Hepatocyte (in vitro differentiated cells): ENCODE data around the gene SOX14. TPM values are rescaled to one million over a fixed set of nuclear protein-coding genes. Genes with fewer than 3 reads are reported as not detected.

Experiments
- DNase-seq: peaks from one replicate; pipeline ENCODE4 v3.0.0-alpha.2; 2016; ENCODE audit warnings: low spot score
- H2AFZ ChIP-seq: fragments of 200-600 bp; sonication (generic); 2 replicates; pipeline ENCODE4 v1.6.0; 2016; ENCODE audit warnings: antibody characterized with exemption, mild to moderate bottlenecking
- H3K27ac ChIP-seq: fragments of 200-600 bp; sonication (generic); 2 replicates; pipeline ENCODE4 v1.5.1; 2016; ENCODE audit warnings: mild to moderate bottlenecking
- H3K27me3 ChIP-seq: fragments of 200-600 bp; sonication (generic); 2 replicates; pipeline ENCODE4 v1.6.1; 2016
- H3K36me3 ChIP-seq: fragments of 200-600 bp; sonication (generic); replicated peaks from 2 replicates; pipeline ENCODE4 v1.5.1; 2016; ENCODE audit warnings: low read depth; ENCODE audit not compliant: insufficient read depth
- H3K4me1 ChIP-seq: fragments of 200-600 bp; sonication (generic); 2 replicates; pipeline ENCODE4 v1.5.1; 2016; ENCODE audit warnings: mild to moderate bottlenecking, moderate library complexity; ENCODE audit not compliant: insufficient read depth
- H3K4me2 ChIP-seq: fragments of 200-600 bp; sonication (generic); 2 replicates; pipeline ENCODE4 v1.6.0; 2016
- H3K4me3 ChIP-seq: fragments of 200-600 bp; sonication (generic); 2 replicates; pipeline ENCODE4 v1.5.1; 2016; ENCODE audit warnings: mild to moderate bottlenecking
- H3K79me2 ChIP-seq: fragments of 200-600 bp; sonication (generic); 2 replicates; pipeline ENCODE4 v1.6.0; 2017; ENCODE audit warnings: mild to moderate bottlenecking
- H3K9me2 ChIP-seq: fragments of 200-600 bp; sonication (generic); replicated peaks from 2 replicates; pipeline ENCODE4 v1.6.0; 2017; ENCODE audit warnings: mild to moderate bottlenecking; ENCODE audit not compliant: insufficient read depth
- H3K9me3 ChIP-seq: fragments of 200-600 bp; sonication (generic); 2 replicates; pipeline ENCODE4 v1.5.1; 2016; ENCODE audit warnings: low read depth, mild to moderate bottlenecking
- H4K20me1 ChIP-seq: fragments of 200-600 bp; sonication (generic); 2 replicates; pipeline ENCODE4 v1.6.0; 2016; ENCODE audit warnings: mild to moderate bottlenecking; ENCODE audit not compliant: insufficient read depth, poor library complexity, severe bottlenecking
- CTCF ChIP-seq: fragments of 200-600 bp; sonication (generic); IDR thresholded peaks from 2 replicates; pipeline ENCODE4 v1.5.1; 2016; ENCODE audit warnings: antibody characterized with exemption, mild to moderate bottlenecking; ENCODE audit not compliant: poor library complexity
- EZH2 ChIP-seq: fragments of 200-600 bp; sonication (generic); IDR thresholded peaks from 2 replicates; pipeline ENCODE4 v1.6.1; 2016; ENCODE audit warnings: antibody characterized with exemption, mild to moderate bottlenecking, borderline replicate concordance
- EZH2phosphoT487 ChIP-seq: fragments of 200-600 bp; sonication (generic); IDR thresholded peaks from one replicate; pipeline ENCODE4 v1.6.1; 2018; ENCODE audit warnings: antibody characterized with exemption, mild to moderate bottlenecking, low read depth, moderate library complexity; ENCODE audit not compliant: unreplicated experiment, severe bottlenecking
- WGBS: methylation state at CpG from one replicate; pipeline ENCODE4 v1.1.6; 2016; ENCODE audit warnings: low lambda C conversion rate; ENCODE audit errors: missing lambda C conversion rate; 5-methylcytosine and 5-hydroxymethylcytosine counted together
- polyA plus RNA-seq: library from polyadenylated mRNA; unstranded; fragments of >200 nt; fragmentation: Nextera tagmentation; extraction: Ambion mirVana; gene quantifications from 2 replicates; pipeline ENCODE4 v1.2.1, GENCODE V29; 2016
- total RNA-seq: library from RNA; depleted of rRNA; stranded (reverse); fragments of >200 nt; gene quantifications from 2 replicates; pipeline ENCODE4 v1.2.3, GENCODE V29; 2014

The SOX14 gene
- total and polyA plus RNA-seq, 2 experiments from 2014 or later, result 0.18 TPM; not detected in 1

GRCh38 chr3:137760341-137761098 lies 3.6 kb upstream of the SOX14 start:
- no peak for DNase-seq
- H3K79me2 ChIP-seq, result no peaks in the 10 kb centered on the region
- no peak overlapping the region for H3K4me3 ChIP-seq
- 10% methylated on average over 28 of the region's 28 CpGs for WGBS
- H3K4me1 ChIP-seq, result peaks cover 9% of the 10 kb centered on the region
- no peaks in the 10 kb centered on the region for H3K36me3 ChIP-seq
- no peaks in the 10 kb centered on the region for H4K20me1 ChIP-seq
- no peak overlapping the region for H3K4me2 ChIP-seq
- H3K27ac ChIP-seq, result no peak overlapping the region
- peak; percentile 51 for TF ChIP-seq EZH2
- no peak for TF ChIP-seq EZH2phosphoT487
- H3K9me3 ChIP-seq, result no peaks in the 10 kb centered on the region
- peaks cover 78% of the 10 kb centered on the region for H3K27me3 ChIP-seq
- H2AFZ ChIP-seq, result no peak overlapping the region
- no peaks in the 10 kb centered on the region for H3K9me2 ChIP-seq

- Histone ChIP-seq H3K4me3 (no peak overlapping the region), H4K20me1 (no peaks in the 10 kb centered on the region), H3K9me2 (no peaks in the 10 kb centered on the region), H3K27ac (no peak overlapping the region), H3K4me2 (no peak overlapping the region), H3K79me2 (no peaks in the 10 kb centered on the region), H3K36me3 (no peaks in the 10 kb centered on the region), H2AFZ (no peak overlapping the region), H3K9me3 (no peaks in the 10 kb centered on the region), H3K4me1 (peaks cover 9% of the 10 kb centered on the region), H3K27me3 (peaks cover 84% of the 10 kb centered on the region)
- WGBS, result 5% methylated on average over 22 of the region's 24 CpGs
- no peak for DNase-seq
- no peak for TF ChIP-seq EZH2
- TF ChIP-seq CTCF, result no peak
- no peak for TF ChIP-seq EZH2phosphoT487
Observed at GRCh38 chr3:137761099-137761562, 3.0 kb upstream of the SOX14 start.

- Histone ChIP-seq H3K4me3 (no peak overlapping the region), H3K79me2 (no peaks in the 10 kb centered on the region), H3K9me3 (no peaks in the 10 kb centered on the region), H3K9me2 (no peaks in the 10 kb centered on the region), H3K36me3 (no peaks in the 10 kb centered on the region), H3K4me1 (peaks cover 9% of the 10 kb centered on the region), H4K20me1 (no peaks in the 10 kb centered on the region), H2AFZ (no peak overlapping the region), H3K4me2 (no peak overlapping the region), H3K27ac (no peak overlapping the region), H3K27me3 (peaks cover 91% of the 10 kb centered on the region)
- no peak for DNase-seq
- 10% methylated on average over 54 of the region's 54 CpGs for WGBS
- TF ChIP-seq EZH2phosphoT487 (peak; percentile 36), CTCF (no peak)
Observed at GRCh38 chr3:137761563-137762503, 2.3 kb upstream of the SOX14 start.
